GM19455 (cell line): Measurements from ENCODE around the gene NDUFS8.

Experiments used
- ATAC-seq: cut with Tn5 transposase; IDR thresholded peaks from one replicate; pipeline ENCODE4 v1.9.1; 2021; ENCODE audit not compliant: unreplicated experiment

NDUFS8 gene

DNA sequence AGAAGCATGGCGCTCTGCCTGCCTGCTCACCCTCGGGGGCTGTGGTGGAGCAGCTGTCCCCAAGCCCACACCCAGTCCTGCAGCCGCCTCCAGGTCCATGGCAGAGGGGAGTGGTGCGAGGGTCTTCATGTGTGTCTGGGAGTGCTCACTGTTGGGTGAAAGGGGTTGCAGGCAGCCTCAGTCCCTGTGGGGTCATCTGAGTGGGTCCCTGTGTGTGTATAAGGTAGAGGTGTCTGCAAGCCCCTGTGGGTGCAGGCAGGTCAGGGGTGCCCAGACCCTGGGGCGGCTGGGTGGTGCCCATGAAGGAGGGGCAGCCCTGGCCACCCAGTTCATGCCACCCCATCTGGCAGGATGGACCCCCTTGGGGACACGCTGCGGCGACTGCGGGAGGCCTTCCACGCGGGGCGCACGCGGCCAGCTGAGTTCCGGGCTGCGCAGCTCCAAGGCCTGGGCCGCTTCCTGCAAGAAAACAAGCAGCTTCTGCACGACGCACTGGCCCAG lies 15.5 kb upstream of the NDUFS8 start:
- no peak for ATAC-seq

DNA sequence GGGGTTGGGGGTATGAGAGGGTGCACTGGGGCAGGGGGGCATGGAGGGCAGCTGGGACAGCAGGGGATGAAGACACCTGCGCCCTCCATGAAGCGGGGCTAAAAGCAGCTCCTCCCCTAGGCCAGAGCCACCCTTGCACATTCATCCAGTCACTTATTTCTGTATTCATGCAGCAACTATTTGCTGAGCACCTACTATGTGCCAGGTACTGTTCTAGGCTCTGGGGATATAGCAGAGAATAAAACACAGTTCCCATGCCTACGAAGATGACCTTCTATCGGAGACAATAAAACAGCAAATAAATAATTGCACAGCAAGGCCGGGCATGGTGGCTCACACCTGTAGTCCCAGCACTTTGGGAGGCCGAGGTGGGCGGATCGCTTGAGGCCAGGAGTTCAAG lies 15.0 kb upstream of the NDUFS8 start:
- no peak for ATAC-seq

DNA sequence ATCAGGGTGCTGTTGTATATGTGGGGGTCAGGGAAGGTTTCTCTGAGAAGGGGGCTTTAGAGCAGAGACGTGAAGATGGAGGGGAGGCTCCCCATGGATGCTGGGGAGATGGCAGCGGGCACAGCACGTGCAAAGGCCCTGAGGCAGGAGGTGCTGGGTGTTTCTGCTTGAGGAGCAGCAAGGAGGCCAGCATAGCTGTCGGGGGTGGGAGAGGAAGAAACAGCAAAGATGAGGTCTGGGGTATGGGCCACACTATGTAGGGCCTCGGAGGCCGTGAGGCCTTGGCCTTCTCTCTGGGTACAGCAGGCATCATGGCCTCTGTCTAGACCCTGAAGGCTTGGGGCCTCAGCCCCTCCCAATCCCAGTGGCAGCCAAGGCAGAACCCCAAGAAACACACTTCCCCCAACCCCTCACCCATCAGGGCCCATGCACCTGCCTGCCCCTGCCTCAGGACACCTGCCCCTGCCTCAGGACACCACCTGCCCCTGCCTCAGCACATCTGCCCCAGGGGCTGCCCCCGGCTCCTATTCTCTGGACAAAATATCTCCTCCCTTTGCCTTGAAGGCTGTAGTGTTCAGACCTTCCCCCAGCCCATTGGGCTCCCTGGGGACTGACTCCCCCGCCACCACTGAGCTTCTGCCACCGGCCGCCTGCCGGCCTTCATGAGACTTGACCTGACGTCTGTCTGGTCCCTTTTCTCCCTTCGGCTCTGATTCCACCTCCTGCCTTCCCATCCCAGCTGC lies 14.1 kb upstream of the NDUFS8 start:
- no peak for ATAC-seq

DNA sequence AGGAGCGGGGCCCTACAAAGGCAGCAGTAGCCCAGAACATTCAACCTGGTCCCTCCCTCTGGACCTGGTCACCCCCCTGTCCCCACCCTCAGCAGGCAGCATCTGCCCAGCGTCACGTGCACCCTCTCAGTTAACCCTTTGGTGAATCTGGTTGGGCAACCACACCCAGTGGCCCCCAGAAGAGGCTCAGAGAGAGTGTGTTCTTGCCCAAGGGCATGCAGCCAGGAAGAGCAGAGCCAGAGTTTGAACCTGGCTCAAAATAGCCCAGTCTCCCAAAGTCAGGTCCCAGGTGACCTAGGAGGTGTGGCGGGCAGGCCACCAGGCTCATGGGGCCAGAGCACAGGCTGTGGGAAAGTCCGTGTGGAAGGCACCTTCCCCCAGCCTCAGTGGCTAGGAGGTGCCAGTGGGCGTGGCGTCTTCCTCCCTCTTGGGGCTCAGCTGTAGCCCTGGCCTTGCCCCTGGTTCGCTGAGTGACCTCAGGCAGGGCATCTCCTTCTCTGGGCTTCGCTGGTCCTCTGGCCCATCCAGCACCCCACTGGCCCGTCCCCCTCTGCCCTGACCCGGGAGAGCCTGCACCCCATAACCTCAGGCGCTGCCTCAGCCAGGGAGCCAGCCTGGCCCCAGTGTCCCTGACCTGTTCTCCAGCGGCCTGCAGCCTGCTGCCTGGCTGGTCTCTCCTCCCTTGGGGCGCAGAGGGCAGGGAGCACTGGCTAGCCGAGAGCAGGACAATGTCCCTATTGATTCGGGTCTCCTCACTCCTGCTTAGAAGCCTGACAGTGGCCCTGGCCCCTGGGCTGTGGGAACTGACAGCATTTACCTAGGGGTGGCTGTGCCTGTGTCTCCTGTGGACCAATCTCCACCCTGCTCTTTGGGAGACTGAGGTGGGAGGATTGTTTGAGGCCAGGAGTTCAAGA lies 13.3 kb upstream of the NDUFS8 start:
- no peak for ATAC-seq

DNA sequence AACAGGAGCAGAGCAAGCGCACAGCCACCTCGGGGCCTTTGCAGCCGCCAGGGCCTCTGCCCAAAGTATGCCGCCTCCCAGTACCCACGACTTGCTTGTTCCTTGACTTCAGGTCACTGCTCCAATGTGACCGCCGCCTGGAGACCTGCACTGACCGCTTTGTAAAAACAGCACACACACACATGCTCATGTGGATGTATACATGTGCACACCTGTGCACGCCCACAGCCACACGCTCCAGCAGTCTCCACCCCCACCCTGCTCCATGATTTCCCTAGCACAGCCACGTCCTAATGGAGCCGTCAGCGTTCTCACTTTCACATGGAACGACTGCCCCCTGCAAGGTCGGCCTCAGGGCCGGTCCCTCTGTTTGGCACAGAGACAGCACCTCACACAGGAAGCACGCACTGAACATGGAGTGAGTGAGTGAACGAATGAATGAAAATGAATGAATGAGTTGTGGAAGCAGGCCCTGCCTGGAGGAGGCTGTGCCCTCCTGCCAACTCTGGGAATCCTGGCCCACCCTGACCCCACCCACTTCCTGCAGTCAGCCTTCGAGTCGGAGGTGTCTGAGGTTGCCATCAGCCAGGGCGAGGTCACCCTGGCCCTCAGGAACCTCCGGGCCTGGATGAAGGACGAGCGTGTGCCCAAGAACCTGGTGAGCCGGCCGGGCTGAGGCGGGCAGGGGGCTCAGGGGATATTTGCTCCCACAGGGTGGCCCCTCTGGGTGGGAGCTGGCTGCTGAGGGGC lies 12.3 kb upstream of the NDUFS8 start:
- ATAC-seq = no peak

DNA sequence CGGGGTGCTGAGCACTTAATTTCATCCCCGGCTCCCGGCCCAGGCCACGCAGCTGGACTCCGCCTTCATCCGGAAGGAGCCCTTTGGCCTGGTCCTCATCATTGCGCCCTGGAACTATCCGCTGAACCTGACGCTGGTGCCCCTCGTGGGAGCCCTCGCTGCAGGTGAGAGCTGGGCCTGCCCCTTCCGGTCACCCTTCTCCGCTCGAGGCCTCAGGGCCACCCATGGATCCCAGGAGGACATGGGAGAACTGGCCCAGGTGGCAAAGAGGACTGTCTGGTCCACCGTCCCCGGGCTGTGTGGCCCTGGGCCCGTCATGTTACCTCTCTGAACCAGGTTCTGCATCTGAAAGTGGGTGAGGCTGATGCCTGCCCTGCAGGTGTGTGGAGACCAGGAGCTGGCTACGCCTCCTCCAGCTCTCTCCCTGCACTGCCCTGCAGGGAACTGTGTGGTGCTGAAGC lies 11.7 kb upstream of the NDUFS8 start:
- no peak for ATAC-seq

DNA sequence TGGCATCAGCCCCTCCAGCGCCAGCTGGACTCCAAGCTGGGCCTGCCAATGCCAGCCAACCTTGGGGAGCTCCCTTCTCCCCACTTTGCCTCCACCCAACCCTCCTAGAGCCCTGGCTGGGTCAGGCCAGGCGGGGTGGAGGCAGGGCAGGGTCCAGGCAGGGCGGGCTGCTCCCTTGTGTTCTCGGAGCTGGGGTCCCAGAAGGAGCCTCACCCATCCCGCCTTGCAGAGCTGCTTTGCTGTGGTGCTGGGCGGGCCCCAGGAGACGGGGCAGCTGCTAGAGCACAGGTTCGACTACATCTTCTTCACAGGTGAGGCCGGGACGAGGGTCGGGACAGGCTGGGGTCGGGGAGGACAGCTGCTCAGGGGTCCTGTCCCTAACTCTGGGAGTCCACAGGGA lies 11.0 kb upstream of the NDUFS8 start:
- no peak for ATAC-seq

DNA sequence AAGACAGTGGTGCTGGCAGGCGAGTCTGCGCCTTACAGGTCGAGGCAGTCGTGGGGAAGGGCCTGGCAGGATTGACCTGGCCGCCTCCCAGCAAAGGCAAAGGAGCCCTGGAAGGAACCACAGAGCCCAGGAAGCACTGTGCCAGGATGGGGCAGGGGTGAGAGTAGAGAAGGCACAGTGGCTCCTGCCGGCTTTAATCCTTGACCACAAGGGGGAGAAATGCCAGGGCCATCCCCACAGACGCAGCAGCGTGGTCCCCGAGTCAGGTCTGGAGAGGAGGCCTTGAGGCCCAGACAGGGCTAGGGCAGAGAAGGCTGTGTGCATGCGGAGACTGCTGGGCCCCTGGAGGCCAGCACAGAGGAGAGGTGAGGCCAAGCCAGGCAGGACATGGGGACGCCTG lies 9.9 kb upstream of the NDUFS8 start:
- ATAC-seq = no peak

DNA sequence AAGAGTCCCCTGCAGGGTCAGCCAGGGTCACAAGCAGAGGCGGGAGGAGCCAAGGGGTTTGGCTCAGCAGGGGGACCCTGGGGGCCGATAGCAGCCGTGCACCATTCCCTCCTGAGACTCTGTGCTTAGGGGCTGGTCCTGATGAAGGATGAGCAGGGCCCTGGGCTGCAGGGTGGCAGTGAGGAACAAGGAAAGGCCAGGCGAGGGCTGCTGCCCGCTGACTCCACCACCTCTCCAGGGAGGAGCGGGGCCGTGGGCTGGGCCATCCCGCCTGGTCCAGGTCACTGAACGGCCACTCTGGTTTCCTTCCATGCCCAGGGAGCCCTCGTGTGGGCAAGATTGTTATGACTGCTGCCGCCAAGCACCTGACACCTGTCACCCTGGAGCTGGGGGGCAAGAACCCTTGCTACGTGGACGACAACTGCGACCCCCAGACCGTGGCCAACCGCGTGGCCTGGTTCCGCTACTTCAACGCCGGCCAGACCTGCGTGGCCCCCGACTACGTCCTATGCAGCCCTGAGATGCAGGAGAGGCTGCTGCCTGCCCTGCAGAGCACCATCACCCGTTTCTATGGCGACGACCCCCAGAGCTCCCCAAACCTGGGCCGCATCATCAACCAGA lies 9.2 kb upstream of the NDUFS8 start:
- no peak for ATAC-seq

DNA sequence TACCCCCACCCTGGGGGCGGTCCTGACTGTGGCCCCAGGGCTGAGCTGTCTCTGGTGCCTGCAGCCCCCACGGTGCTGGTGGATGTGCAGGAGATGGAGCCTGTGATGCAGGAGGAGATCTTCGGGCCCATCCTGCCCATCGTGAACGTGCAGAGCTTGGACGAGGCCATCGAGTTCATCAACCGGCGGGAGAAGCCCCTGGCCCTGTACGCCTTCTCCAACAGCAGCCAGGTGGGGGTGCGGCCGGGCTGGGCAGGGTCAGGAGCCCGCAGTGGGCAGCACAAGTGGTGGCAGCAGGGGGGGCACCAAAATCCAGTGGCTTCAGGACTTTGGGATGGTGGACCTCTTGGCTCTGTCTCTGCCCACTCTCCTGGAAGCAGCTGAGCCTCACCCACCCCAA lies 8.0 kb upstream of the NDUFS8 start:
- ATAC-seq = no peak

DNA sequence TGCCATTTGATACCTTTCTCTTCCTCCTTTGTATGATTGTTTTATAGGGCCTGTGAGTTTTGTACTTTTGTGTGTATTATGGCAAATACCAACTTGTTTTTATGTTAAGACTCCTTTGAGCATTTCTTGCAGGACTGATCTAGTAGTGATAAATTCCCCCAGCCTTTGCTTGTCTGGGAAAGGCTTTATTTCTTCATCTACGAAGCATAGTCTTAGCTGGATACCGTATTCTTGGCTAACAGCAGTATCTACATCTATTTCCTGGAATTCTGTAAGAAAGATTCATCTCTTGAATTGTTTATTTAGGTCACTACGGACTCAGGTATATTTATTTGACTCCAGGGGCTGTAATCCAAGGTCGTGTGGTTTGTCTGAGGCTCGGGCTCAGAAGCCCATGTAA lies 6.0 kb upstream of the NDUFS8 start:
- ATAC-seq = no peak

DNA sequence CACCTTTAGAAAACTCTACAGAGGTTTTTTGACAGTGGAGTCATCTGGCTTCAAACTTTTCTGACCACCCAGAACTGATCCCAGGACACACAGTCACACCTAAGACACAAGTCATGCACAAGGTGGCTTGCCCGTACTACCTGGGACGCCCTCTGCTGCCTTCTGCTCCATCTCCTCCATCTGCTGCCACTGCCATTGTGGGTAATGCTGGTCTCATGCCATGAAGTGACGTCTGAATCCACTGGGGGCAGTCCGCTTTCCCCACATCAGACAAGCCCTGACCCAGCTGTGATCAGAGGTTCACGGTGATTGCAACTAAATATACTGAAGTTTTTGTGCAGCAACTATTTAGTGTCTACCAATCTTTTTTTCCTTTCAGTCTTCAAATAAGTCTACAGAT lies 5.4 kb upstream of the NDUFS8 start:
- no peak for ATAC-seq

DNA sequence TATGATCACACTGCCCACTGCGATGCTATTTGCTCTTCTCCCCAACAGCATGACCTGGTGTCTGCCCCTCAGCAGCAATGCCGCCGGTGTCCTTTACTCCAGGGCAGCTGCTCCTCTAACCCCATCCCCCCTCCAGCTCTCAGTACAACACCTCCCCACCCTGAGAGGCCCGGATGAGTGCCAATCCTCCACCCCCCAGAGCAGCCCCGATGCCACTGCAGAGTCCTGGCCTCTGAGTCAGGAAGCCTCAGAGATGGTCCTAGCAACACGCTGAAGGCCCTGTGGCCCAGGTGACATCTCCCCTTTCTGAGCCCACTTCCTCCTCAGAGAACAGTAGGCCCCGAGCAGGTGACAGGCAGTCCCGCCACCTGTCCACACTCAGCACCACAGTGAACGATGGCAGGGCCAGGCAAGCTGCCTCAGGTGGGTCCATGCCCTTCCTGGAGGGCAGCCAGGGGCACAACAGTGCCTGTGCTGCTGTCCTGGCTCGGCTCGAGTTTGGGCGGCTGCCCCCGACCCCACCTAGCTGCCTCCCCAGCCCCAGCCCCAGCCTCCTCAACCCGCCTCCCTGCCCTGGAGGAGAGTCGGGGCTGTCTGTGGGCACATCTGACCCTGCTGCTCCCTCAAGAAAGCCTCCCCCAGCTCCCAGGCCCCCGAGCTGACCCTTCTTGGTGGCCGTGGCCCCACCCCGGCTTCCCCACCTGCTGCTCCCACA lies 3.9 kb upstream of the NDUFS8 start:
- no peak for ATAC-seq

DNA sequence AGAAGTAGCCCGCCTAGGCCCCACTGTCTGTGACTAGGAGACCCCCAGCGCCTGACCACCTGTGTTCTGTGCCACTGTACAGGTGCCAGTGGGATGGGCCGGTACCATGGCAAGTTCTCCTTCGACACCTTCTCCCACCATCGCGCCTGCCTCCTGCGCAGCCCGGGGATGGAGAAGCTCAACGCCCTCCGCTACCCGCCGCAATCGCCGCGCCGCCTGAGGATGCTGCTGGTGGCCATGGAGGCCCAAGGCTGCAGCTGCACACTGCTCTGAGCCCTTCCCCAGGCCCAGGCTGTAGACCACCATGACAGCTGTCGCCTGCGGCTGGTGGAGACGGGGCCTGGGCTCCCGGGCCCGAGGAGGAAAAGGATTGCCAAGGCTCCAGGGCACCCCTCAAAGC lies 2.8 kb upstream of the NDUFS8 start:
- no peak for ATAC-seq

DNA sequence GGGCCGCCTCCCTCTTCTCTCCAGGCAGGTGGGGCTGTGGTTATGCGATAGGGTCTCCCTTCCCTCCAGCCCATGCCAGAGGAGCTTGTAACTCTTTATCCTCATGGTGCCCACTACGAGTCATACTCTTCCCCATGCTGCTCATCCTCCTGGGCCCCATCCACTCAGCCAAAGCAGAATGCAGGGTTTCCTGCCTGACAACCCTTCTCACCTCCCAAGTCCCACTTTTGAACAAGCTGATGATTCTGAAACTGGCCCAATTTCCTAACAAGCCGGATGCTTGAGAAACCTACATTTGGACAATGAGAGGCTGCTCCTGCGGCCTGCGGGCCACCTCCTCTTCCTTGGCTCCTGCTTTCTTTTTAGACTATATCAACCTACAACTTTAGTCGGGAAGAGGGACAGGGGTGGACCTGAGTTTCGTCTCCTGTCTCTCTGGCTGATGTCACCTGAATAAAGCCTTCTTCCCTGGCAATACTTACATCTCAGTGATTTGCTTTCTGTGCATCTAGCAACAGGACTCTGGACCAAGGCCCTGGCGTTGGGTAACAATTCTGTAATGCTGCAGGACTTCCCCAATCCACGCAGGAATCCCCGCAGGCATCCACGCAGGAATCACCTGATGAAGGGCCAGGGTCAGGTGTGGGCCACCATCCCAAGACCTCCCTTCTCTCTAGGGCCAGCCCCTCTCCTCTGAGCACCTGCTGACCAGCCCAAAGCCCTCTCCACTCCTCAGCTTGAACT lies 1.5 kb upstream of the NDUFS8 start:
- no peak for ATAC-seq

DNA sequence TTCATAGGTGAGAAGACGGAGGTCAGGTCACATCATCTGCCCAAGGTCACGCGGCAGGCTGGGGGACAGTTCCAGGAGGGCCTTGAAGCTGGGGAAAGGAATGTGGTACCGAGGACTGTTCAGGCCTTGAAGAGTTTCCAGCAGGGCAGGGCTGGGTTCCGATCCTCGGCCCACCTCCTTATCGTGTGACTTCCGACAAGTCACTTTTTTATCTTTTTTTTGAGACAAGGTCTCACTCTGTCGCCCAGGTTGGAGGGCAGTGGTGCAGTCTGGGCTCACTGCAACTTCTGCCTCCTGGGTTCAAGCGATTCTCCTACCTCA lies 623 bp downstream of the NDUFS8 start:
- no peak for ATAC-seq

DNA sequence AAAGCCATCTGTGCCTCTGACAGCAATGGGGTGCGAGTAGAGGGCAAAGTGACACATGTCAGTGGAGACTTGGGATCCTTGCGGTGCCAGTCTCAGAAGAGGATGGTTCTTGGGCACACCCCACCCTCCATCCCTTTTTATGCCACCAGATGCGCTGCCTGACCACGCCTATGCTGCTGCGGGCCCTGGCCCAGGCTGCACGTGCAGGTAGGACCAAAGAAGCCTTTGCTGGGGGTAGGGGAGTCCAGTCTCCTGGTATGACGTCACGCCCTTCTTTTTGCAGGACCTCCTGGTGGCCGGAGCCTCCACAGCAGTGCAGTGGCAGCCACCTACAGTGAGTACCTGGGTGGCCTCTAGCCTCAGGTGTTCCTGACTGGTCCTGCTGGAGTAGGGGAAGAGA lies 1.5 kb downstream of the NDUFS8 start:
- ATAC-seq = no peak

DNA sequence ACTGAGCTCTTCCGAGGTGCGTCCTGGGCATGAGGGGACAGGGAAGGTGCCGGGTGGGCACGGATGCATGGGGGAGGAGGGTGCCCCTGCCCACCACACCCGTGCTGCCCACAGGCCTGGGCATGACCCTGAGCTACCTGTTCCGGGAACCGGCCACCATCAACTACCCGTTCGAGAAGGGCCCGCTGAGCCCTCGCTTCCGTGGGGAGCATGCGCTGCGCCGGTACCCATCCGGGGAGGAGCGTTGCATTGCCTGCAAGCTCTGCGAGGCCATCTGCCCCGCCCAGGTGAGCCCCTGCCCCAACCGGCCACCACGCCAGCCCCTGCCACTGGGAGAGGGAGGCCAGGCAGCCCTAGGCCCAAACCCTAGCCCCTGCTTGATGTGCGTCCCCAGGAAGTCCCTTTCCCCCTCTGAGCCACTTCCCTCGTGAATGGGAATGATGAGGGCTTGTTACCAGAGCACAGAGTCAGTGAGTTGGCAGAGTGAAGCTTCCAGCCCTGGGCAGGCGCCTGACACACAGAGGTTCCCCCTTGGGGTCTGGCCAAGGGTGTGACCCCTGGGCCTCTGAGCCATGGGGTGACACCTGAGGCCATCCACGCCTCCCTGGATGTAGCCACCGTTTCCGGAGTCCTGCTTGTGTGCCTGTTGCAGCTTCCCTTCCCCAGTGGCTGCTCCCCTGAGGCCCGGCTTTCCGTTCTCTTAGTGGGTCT lies 2.7 kb downstream of the NDUFS8 start:
- no peak for ATAC-seq

DNA sequence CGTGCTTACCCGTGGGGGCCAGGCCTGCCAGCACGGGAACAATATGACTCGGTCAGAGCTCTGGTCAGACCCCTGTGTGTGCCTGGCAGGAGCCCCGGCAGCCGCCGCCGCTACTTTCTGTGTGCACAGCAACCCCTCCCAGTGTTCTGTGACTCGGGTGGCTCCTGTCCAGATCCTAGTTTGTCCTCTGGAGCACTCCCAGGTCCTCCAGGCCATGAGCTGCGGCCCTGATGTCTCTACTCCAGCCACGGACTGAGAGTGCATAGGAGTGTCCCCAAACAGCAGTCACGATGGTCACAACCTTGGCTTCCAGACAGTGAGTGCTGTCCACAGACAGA lies 3.2 kb downstream of the NDUFS8 start:
- no peak for ATAC-seq
